Vagina (tissue), 2 donors: ENCODE measurements around the gene AZIN2.

Source experiments
- POLR2A ChIP-seq, 2 donors: fragments of 450-650 bp; IDR thresholded peaks; one replicate each; pipeline ENCODE4 v1.6.1; 2017; ENCODE audit warnings: antibody characterized with exemption in 2 of 2, mild to moderate bottlenecking in 2 of 2, moderate library complexity in 2 of 2
- POLR2AphosphoS5 ChIP-seq, 2 donors: sonication (generic); formaldehyde crosslinking; IDR thresholded peaks; one replicate each; pipeline ENCODE4 v1.9.0; 2017; ENCODE audit warnings: antibody characterized with exemption in 2 of 2, mild to moderate bottlenecking in 2 of 2, low read depth in 1 of 2; ENCODE audit not compliant: insufficient read depth in 1 of 2
- TF ChIP-seq, protein P1 (sequence below), 3 experiments: fragments of 450-650 bp in 2 of 3; fragments of 200-600 bp in 1 of 3; sonication (generic) in 1 of 3; IDR thresholded peaks; one replicate each; pipeline ENCODE4 v1.5.1; 2017 to 2019; ENCODE audit warnings: antibody characterized with exemption in 3 of 3, mild to moderate bottlenecking in 2 of 3, moderate library complexity in 2 of 3

DNA sequence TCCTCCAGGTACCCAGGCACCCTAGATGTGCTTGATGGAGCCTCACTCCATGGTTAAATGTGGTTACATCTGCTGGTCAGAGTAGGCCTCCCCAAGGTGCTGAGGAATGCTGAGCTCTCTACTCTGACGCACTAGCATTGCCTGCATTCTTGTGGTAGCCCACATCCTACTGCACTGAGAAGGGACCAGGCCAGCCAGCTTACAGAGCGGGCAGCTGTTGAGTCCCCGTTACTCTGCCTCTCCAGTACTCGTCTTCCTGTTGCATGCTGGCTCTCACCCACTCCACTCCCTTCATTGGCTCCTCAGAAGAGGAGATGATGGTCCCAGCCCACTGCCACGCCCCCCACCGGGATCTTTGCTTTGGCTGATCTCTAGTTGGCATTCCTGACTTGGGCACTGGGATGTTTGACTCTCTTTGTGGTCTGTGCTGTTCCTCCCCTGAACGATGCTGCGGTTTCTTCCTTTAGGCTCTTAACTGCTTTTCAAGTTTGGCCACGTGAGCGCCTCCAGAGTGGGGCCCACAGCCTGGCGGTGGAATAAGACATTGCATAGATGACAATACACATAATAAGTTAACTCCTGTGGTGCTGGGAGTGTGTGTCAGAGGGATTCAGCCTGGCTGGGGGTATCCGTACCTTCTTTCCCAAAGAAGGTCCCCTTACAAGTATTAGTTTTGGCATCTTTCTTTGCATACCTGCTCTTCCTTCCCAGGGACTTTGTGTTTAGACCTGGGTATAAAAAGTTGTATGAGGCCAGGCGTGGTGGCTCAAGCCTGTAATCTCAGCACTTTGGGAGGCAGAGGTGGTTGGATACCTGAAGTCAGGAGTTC is 18.6 kb downstream of the AZIN2 start:
- TF ChIP-seq, protein P1, sequence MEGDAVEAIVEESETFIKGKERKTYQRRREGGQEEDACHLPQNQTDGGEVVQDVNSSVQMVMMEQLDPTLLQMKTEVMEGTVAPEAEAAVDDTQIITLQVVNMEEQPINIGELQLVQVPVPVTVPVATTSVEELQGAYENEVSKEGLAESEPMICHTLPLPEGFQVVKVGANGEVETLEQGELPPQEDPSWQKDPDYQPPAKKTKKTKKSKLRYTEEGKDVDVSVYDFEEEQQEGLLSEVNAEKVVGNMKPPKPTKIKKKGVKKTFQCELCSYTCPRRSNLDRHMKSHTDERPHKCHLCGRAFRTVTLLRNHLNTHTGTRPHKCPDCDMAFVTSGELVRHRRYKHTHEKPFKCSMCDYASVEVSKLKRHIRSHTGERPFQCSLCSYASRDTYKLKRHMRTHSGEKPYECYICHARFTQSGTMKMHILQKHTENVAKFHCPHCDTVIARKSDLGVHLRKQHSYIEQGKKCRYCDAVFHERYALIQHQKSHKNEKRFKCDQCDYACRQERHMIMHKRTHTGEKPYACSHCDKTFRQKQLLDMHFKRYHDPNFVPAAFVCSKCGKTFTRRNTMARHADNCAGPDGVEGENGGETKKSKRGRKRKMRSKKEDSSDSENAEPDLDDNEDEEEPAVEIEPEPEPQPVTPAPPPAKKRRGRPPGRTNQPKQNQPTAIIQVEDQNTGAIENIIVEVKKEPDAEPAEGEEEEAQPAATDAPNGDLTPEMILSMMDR (IDR thresholded peaks at IDR 0.05): no peak
- TF ChIP-seq POLR2AphosphoS5 (IDR thresholded peaks at IDR 0.05; ENCODE audit: insufficient read depth in 1 of 2, low read depth in 1 of 2): no peak
- TF ChIP-seq POLR2A (IDR thresholded peaks at IDR 0.05): no peak
